Left forelimb (tissue), 1 donor: ENCODE measurements around the gene DHRS7.

Source experiments
- DNase-seq: peaks from one replicate; pipeline ENCODE4 v3.0.0-alpha.2; 2018; ENCODE audit warnings: low spot score

DHRS7 gene

DNA sequence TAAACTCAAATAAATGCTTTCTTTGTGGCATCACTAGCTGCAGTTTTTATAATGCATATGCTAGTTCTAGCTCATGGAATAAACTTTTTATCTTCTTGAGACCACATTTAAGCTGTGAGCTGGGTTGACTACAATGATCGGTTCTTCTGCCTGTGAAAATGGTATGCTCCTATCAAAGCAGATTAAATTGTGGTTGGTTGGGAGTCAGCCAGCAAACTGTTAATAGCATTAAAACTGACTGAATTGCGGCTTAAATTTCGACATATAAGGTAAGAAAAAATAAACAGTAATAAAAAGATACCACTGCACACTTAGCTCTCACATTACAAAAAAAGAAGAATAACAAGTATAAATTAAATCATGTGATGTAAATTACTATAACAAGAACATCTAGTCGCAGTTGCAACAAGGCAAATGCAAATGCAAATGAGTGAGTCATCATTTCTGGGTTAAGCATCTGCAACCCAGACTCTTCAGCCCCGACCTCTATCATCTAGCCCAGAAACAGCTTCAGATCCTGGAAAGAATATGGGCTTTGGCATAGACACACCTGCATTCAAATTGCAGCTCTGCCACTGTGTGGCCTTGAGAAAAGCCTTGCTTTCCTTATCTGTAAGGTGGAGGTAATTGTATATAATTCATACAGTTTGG lies 19.8 kb upstream of the DHRS7 start:
- DNase-seq, result no peak

GRCh38 chr14:60184146-60184904 lies 19.1 kb upstream of the DHRS7 start:
- no peak for DNase-seq

DNA sequence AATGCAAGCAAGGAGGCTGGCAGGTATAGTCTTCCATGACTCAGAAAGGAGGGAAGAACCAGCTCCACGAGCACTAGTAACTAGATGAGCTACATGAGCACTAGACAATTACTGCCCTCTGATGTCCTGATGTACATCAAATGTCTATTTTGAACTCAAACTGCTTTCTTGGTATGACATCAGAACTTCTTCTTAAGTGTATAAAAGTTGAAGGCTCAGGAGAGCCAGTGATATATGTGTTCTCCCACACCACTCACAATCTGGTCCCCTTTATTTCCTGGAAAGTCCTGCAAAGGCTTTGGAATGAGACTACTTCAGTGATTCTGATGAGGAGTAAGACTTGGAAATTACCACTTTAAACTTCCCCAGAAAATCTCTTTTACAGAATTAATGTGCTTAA lies 18.5 kb upstream of the DHRS7 start:
- DNase-seq, result no peak

DNA sequence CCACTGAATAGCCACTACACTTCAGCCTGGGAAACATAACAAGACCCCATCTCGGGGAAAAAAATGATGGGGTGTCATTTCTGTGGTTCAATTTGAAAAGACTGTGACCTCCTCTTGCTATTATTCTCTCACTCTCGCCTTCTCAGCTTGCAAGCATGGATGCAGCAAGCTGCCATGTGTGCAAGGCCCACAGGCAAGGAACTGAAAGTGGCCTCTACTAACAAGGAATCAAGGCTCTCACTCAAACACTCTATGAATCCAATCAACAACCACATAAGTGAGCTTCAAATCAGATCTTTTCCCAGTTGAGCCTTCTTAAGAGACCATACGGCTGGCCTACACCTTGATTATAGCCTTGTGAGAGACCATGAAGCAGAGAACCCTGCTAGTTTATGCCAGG lies 17.9 kb upstream of the DHRS7 start:
- DNase-seq, result no peak

- DNase-seq, result no peak
Observed at GRCh38 chr14:60179431-60179869, 14.3 kb upstream of the DHRS7 start.

DNA sequence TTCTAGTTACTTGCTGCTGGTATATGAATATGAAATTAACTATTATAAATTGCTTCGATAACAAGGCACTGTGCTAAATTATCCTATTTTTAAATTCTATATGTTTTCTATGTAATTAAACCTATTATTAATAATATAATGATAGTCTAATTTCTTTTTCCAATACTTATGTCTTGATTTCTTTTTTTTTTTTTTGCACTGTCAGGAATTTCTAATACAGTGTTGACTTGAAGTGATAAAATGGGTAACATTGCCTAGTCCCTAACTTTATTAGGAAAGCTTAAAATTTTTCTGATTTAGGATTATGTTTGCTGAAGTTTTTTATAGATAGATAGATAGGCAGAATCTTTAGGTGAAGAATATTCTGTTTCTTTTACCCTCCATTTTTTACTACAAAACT lies 13.6 kb upstream of the DHRS7 start:
- no peak for DNase-seq

DNA sequence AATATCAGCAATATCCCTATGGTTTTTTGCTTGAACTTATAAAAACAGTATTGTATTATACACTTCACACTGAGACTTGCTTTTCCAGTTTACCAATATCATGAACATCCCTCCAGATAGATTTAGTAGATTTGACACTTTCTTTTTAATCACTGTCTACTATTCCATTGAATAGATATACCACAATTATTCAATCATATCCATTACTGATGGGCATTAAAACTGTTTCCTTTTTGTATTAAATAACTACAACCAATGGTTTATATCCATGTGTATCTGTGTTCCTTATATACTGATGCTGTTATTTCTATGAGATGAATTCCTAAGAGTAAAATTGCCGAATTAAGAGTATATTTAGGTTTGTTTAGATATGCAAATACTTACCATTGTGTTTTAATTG lies 13.0 kb upstream of the DHRS7 start:
- DNase-seq, result no peak

- no peak for DNase-seq
Observed at GRCh38 chr14:60175255-60175902, 10.2 kb upstream of the DHRS7 start.

DNA sequence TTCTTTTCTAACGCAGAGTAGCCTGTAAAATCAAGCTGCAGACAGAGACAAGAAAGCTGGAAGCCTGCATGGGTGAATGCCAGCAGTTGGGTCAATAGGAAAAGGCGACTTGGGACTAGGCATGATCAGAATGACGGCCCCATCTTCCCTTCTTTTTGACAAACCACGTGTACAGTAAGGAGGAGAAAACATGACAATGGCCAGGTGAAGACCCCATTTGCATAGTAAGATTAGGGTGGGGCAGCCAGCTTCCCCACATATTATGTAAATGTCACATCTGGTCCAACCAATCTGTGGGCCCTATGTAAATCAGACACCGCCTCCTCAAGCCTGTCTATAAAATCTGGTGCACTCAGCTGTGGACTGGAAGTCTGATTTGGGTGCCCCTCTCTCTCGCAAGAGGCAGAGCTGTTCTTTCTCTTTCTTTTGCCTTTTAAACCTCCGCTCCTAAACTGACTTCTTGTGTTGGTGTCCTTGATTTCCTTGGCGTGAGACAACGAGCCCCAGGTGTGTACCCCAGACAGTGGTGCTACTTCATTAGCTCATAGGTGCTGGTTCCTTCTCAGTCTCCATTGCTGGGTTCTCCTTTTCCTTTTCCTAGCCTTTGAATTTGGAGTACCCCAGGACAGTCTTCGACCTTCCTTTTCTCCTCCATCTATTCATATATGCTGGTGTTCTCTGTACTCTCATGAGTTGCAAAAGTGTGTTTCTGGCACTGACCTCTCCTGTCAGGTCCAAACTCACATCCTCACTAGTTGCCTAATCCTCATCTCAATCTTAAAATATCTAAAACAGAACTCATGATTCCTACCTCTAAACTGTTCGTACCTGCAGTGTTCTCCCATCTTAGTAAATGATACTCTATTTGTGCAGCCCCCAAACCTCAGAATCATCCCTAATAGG lies 9.4 kb upstream of the DHRS7 start:
- no peak for DNase-seq

DNA sequence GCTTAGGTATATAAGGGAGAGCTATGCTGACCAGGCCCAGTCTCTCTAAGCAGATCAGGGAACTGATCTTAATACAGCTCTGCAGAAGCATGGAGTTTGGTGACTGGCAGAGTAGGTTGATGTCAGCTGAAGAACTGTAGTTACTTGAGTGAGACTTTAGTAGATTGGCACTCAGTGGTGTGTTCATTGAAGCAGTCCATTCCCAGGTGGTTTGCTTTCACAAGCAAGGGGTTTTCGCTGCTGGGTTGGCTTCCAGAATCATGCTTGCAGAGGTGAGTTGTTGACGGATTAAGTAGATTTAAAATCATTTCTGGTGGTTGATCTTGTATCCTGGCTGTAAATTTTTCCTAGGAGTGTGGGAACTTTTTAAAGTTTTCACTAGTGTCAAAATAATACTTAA lies 6.5 kb upstream of the DHRS7 start:
- DNase-seq, result no peak

DNA sequence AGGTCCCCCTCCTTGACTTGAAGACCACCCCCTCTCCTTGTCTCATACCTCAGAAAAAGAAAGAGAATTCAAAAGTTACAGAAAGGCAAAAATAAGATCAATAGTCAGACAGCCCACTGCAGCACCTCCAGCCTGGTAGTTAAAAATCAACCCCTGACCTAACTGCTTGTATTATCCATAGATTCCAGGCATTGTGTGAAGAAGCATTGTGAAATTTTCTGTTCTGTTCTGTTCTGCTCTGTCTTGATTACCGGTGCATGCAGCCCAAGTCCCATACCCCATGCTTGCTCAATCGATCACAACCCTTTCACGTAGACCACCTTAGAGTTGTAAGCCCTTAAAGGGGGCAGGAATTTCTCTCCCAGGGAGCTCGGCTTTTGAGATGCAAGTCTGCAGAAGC lies 5.8 kb upstream of the DHRS7 start:
- no peak for DNase-seq

- no peak for DNase-seq
Observed at GRCh38 chr14:60169722-60170121, 4.5 kb upstream of the DHRS7 start.

GRCh38 chr14:60166142-60166541 lies 944 bp upstream of the DHRS7 start:
- DNase-seq, result no peak

GRCh38 chr14:60165547-60165876 lies 314 bp upstream of the DHRS7 start:
- DNase-seq, result no peak

DNA sequence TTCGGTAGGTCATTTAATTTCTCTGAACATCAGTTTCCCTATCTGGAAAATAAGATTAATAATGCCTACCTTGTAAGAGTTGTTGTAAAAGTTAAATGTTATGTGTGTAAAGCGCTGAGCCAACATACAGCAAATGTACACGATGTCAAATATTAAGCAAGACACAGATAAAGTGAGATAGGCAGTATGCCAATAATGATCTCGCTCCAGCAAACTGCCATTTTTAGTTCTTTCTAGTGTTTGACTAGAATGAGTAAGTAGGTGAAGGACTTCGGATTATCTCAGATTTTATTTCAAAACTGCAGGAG lies 840 bp downstream of the DHRS7 start:
- DNase-seq, result no peak

- no peak for DNase-seq
Observed at GRCh38 chr14:60163693-60164092, 1.5 kb downstream of the DHRS7 start.

GRCh38 chr14:60161196-60162107 lies 3.7 kb downstream of the DHRS7 start:
- no peak for DNase-seq

- no peak for DNase-seq
Observed at GRCh38 chr14:60160422-60160821, 4.8 kb downstream of the DHRS7 start.

GRCh38 chr14:60154671-60155070 lies 10.5 kb downstream of the DHRS7 start:
- DNase-seq, result no peak

- DNase-seq, result no peak
Observed at GRCh38 chr14:60153991-60154390, 11.2 kb downstream of the DHRS7 start.

DNA sequence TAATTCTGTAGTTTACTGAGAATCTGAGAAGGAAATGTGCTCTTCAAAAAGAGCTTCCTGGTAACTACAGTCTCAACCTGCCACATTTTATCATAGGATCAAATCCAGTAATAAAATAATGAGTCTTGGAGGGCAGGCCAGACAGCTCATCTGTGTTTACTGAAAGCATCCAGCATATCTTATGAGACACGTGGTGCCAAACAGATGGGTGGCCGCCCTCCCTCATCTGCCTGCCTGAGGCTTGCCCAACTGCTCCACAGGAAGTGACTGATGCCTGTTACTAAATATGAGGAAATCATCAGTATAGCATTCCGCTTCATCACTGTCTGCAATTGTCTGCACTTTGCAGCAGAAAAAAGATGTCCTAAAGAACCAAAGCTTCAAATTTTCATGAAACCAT lies 13.5 kb downstream of the DHRS7 start:
- no peak for DNase-seq

DNA sequence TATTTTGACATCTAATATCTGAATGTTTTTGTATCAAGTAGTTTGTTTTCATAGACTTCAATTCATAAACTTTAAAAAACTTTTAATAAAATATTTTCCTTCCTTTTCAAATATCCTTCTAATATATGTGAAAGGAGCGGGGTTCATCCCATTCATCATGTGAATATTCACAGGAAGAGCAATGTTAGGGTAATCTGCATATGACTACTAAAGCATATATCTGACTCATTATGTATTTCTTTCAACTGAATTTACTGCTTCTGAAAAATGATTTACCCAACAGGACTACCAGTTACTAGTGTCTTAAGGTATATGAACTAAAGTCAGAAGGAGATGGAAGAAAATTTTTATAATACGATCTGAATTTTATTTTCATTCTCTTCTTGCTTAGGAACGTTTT lies 30.5 kb downstream of the DHRS7 start:
- no peak for DNase-seq
